ENCODE data around the gene SERGEF. TPM values are rescaled to one million over a fixed set of nuclear protein-coding genes. Genes with fewer than 3 reads are reported as not detected.

Gene SERGEF
- total and polyA plus RNA-seq, 4 donors, result 43.1 to 137 (median 72.8) TPM

DNA sequence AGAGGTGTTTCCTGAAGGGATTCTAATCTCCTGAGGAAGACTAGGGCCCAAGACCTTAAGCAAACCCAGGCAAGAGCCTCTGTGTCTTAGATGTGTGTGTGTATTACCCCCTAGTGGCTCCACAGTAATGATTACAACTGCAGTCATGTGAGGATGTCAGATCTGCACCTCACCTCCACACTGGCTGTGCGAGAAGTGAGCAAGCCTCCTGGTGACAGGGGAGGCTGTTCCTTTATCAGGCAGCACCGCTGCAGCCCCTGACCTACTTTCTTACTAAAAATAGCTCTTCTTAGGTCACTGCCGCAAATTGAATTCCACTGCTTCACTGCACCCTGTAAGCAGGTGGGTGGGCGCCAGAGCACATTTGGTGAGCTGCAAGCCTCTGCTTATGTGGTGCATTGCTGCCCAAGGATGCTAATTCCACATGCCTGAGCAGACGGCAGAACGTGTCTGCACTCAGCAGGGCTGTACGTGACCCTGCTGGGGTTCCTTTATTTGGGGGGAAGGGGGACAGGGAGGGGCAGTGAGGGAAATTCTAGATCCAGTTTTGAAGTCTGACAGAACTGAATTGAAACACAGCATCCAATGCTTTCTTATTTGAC, 165.9 kb downstream of the SERGEF start:
- 54 to 63% methylated on average over 7 of the region's 7 CpGs for WGBS, 2 donors
- Histone ChIP-seq H3K9me3 (ENCODE audit: control insufficient read depth, low read length) (no peaks in the 10 kb centered on the region), H3K4me3 (ENCODE audit: low read length in 2 of 2) (no peak overlapping the region), H3K27me3 (ENCODE audit: control insufficient read depth in 1 of 2, insufficient read depth in 2 of 2, low read length in 1 of 2) (no peaks in the 10 kb centered on the region), H3K4me1 (ENCODE audit: control insufficient read depth in 1 of 2, insufficient read depth in 2 of 2, low read length in 2 of 2) (no peaks in the 10 kb centered on the region), H3K36me3 (ENCODE audit: control insufficient read depth in 1 of 2, insufficient read depth in 2 of 2, low read length in 1 of 2) (peaks cover 0 to 4% of the 10 kb centered on the region in 2 donors), H3K27ac (ENCODE audit: low read depth in 1 of 2, low read length in 2 of 2) (no peak overlapping the region)
- ATAC-seq (ENCODE audit: low FRiP score), result no peak
- intact Hi-C loops (cut with DNase I), result loop anchor here in 1 of 2 donors (10.0 kb wide), 1 partner anchor 72 kb away; no protein-coding TSS in a partner anchor
- DNase-seq, result no peak

DNA sequence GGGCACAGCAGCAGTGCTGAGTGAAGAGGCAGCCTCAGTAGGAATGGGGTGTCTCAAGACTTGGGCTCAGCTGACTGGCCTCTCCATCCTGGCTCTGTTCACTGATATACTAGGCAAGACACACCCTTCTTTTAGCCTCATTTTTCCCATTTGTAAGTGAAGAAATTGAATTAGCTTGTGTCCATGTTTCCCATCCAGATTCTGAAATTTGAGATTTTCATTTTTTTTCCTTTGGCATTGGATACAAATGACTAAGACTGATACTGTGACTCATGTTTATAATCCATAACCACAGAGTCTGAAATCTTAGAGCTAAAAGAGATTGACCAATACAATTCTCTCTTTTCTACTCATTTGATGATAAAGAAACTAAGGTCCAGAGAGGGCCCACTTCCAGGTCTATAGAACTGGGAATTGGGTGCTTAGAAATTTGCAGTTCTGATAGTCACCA, 167.4 kb downstream of the SERGEF start:
- Histone ChIP-seq H3K36me3 (ENCODE audit: control insufficient read depth in 1 of 2, insufficient read depth in 2 of 2, low read length in 1 of 2) (peaks cover 0 to 4% of the 10 kb centered on the region in 2 donors), H3K4me3 (ENCODE audit: low read length in 2 of 2) (no peak overlapping the region), H3K4me1 (ENCODE audit: control insufficient read depth in 1 of 2, insufficient read depth in 2 of 2, low read length in 2 of 2) (no peaks in the 10 kb centered on the region), H3K27ac (ENCODE audit: low read depth in 1 of 2, low read length in 2 of 2) (no peak overlapping the region), H3K27me3 (ENCODE audit: control insufficient read depth in 1 of 2, insufficient read depth in 2 of 2, low read length in 1 of 2) (no peaks in the 10 kb centered on the region), H3K9me3 (ENCODE audit: control insufficient read depth, low read length) (no peaks in the 10 kb centered on the region)
- intact Hi-C loops (cut with DNase I), result loop anchor here in 1 of 2 donors (10.0 kb wide), 1 partner anchor 71 kb away; no protein-coding TSS in a partner anchor
- DNase-seq, result no peak
- ATAC-seq (ENCODE audit: low FRiP score), result peak; percentile 73

DNA sequence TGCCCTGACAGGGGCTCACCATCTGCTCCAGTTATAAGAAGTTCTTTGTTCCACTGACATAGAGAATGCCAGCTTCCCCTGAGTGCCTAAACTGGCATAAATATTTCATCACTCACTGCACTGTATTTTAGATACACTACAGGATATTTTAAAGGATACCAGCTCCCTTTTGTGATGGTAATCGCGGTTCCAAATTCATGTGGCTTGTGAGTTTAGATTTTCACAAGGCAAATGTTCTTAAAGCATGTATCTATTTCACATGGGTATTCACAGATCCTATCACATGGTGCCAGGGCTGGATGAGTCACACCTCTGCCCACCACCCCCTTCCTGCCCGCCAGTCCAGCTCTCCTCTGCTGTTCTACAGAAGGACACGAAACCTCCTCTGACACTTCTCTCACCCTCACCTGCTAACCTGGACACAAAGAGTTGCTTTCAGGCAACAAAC, 172.7 kb downstream of the SERGEF start:
- DNase-seq, result no peak
- Histone ChIP-seq H3K27ac (ENCODE audit: low read depth in 1 of 2, low read length in 2 of 2) (no peak overlapping the region), H3K4me3 (ENCODE audit: low read length in 2 of 2) (no peak overlapping the region), H3K9me3 (ENCODE audit: control insufficient read depth, low read length) (no peaks in the 10 kb centered on the region), H3K36me3 (ENCODE audit: control insufficient read depth in 1 of 2, insufficient read depth in 2 of 2, low read length in 1 of 2) (peaks cover 0 to 4% of the 10 kb centered on the region in 2 donors), H3K4me1 (ENCODE audit: control insufficient read depth in 1 of 2, insufficient read depth in 2 of 2, low read length in 2 of 2) (no peaks in the 10 kb centered on the region), H3K27me3 (ENCODE audit: control insufficient read depth in 1 of 2, insufficient read depth in 2 of 2, low read length in 1 of 2) (no peaks in the 10 kb centered on the region)
- ATAC-seq (ENCODE audit: low FRiP score), result no peak
- intact Hi-C loops (cut with DNase I), result loop anchor here in 1 of 2 donors (10.0 kb wide), 1 partner anchor 65 kb away; no protein-coding TSS in a partner anchor
- 87 to 89% methylated on average over 4 of the region's 4 CpGs for WGBS, 2 donors

DNA sequence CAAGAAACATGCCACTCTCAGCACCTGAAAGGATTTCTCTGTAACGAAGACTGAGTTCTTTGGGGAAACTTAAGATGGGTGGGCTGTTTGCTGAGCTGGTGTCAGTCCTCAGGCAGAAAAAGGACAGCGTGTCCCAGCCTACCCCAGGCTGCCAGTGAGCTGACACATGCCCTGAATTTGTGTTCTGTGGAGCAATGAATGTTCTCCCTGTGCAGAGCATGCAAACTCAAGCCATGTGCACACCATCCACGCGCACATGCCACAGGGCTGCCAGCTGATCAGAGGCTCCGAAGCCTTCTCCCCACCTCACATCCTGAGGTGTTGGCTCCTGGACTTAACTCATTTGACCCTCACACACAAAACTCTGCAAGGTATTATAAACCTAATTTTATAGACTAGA, 173.4 kb downstream of the SERGEF start:
- Histone ChIP-seq H3K27me3 (ENCODE audit: control insufficient read depth in 1 of 2, insufficient read depth in 2 of 2, low read length in 1 of 2) (no peaks in the 10 kb centered on the region), H3K9me3 (ENCODE audit: control insufficient read depth, low read length) (no peaks in the 10 kb centered on the region), H3K27ac (ENCODE audit: low read depth in 1 of 2, low read length in 2 of 2) (no peak overlapping the region), H3K36me3 (ENCODE audit: control insufficient read depth in 1 of 2, insufficient read depth in 2 of 2, low read length in 1 of 2) (peaks cover 0 to under 1% of the 10 kb centered on the region in 2 donors), H3K4me1 (ENCODE audit: control insufficient read depth in 1 of 2, insufficient read depth in 2 of 2, low read length in 2 of 2) (no peaks in the 10 kb centered on the region), H3K4me3 (ENCODE audit: low read length in 2 of 2) (no peak overlapping the region)
- intact Hi-C loops (cut with DNase I), result no loop called here
- 68 to 80% methylated on average over 5 of the region's 5 CpGs for WGBS, 2 donors
- no peak for ATAC-seq (ENCODE audit: low FRiP score)
- DNase-seq, result no peak

DNA sequence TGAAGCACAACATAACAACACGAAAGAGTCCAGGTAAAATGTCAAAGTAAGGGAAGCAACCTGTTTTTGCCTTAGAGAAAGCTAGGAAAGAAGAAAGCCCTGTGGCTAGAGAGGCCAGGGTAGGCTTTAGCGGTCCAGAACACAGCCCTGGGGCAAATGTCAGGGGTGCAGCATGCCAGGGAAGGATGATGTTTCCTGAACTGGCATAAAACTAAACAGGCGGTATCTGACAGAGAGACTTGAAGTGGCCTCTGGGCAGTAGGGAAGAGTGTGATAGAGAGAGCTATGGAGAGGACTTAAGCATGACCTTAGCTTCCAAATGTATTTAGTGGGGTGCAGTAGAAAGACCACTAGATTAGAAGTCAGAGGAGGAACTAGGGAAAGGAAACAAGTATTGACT, 174.7 kb downstream of the SERGEF start:
- Histone ChIP-seq H3K36me3 (ENCODE audit: control insufficient read depth in 1 of 2, insufficient read depth in 2 of 2, low read length in 1 of 2) (no peaks in the 10 kb centered on the region), H3K27ac (ENCODE audit: low read depth in 1 of 2, low read length in 2 of 2) (no peak overlapping the region), H3K9me3 (ENCODE audit: control insufficient read depth, low read length) (no peaks in the 10 kb centered on the region), H3K27me3 (ENCODE audit: control insufficient read depth in 1 of 2, insufficient read depth in 2 of 2, low read length in 1 of 2) (no peaks in the 10 kb centered on the region), H3K4me3 (ENCODE audit: low read length in 2 of 2) (no peak overlapping the region), H3K4me1 (ENCODE audit: control insufficient read depth in 1 of 2, insufficient read depth in 2 of 2, low read length in 2 of 2) (no peaks in the 10 kb centered on the region)
- DNase-seq (no peak), ATAC-seq (ENCODE audit: low FRiP score) (no peak)
- intact Hi-C loops (cut with DNase I), result no loop called here
- 95 to 97% methylated on average over 3 of the region's 3 CpGs for WGBS, 2 donors

DNA sequence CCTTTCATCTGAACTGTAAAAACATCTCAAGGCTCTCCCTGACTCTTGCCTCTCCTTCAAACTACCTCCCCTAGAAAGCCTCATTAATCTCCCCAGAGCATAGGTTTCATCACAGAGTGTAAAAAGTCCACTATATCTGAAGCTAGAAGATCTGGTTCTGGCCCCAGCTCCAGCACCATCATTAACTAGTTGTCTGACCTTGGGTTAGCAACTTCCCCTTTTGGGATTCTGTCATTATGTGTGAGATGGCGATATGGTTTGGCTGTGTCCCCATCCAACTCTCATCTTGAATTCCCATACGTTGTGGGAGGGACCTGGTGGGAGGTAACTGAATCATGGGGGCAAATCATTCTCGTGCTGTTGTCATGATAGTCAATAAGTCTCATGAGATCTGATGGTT, 181.0 kb downstream of the SERGEF start:
- Histone ChIP-seq H3K27ac (ENCODE audit: low read depth in 1 of 2, low read length in 2 of 2) (no peak overlapping the region), H3K36me3 (ENCODE audit: control insufficient read depth in 1 of 2, insufficient read depth in 2 of 2, low read length in 1 of 2) (no peaks in the 10 kb centered on the region), H3K27me3 (ENCODE audit: control insufficient read depth in 1 of 2, insufficient read depth in 2 of 2, low read length in 1 of 2) (no peaks in the 10 kb centered on the region), H3K4me3 (ENCODE audit: low read length in 2 of 2) (no peak overlapping the region), H3K9me3 (ENCODE audit: control insufficient read depth, low read length) (no peaks in the 10 kb centered on the region), H3K4me1 (ENCODE audit: control insufficient read depth in 1 of 2, insufficient read depth in 2 of 2, low read length in 2 of 2) (peaks cover 0 to 3% of the 10 kb centered on the region in 2 donors)
- DNase-seq (no peak), ATAC-seq (ENCODE audit: low FRiP score) (no peak)
- WGBS, 2 donors, result 96% methylated on average over 3 of the region's 3 CpGs
- intact Hi-C loops (cut with DNase I), result no loop called here

DNA sequence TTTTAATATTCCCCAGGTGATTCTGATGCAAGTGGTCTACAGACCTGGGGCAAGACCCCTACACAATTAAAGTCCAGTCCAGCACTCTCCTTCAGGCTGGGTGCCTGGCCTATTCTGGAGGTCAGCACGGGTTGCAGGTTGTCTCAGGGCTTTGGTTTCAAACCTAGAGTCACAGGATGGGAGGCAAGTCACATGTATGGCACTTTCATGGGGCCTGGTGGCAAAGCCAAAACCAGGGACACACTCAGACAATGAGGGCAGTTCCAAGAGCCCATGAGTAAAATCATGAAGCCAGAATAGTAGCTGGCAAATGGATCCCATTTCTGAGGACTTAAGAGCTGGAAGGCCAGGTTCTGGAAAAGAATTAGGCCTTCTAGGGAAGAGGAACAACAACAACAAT, 181.6 kb downstream of the SERGEF start:
- Histone ChIP-seq H3K4me3 (ENCODE audit: low read length in 2 of 2) (no peak overlapping the region), H3K9me3 (ENCODE audit: control insufficient read depth, low read length) (no peaks in the 10 kb centered on the region), H3K27ac (ENCODE audit: low read depth in 1 of 2, low read length in 2 of 2) (no peak overlapping the region), H3K36me3 (ENCODE audit: control insufficient read depth in 1 of 2, insufficient read depth in 2 of 2, low read length in 1 of 2) (no peaks in the 10 kb centered on the region), H3K27me3 (ENCODE audit: control insufficient read depth in 1 of 2, insufficient read depth in 2 of 2, low read length in 1 of 2) (no peaks in the 10 kb centered on the region), H3K4me1 (ENCODE audit: control insufficient read depth in 1 of 2, insufficient read depth in 2 of 2, low read length in 2 of 2) (peaks cover 0 to 3% of the 10 kb centered on the region in 2 donors)
- intact Hi-C loops (cut with DNase I), result no loop called here
- ATAC-seq (ENCODE audit: low FRiP score) (no peak), DNase-seq (no peak)
- WGBS, 2 donors, result 96% methylated on average over 1 of the region's 1 CpG

DNA sequence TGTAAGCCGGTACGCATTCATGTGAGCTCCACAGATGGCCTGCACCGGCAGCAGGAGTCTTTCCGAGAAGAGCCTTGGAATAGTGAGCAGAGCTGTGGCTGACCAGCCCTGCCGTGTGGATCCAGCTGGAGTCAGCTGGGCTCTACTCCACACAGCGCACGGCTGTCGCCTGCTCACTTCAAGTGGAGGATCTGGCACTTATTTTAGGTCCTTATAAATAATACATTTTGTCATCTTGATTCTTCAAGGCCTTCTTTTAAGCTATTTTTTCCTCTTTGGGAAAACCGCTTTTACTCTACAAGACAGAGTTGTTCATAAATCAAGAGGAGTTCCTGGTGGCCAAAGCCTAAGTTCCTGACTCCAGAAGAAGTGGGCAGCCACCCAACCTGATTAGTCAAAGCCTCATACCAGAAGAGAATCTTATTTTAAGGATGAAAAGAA, 184.5 kb downstream of the SERGEF start:
- Histone ChIP-seq H3K27ac (ENCODE audit: low read depth in 1 of 2, low read length in 2 of 2) (no peak overlapping the region), H3K4me3 (ENCODE audit: low read length in 2 of 2) (no peak overlapping the region), H3K36me3 (ENCODE audit: control insufficient read depth in 1 of 2, insufficient read depth in 2 of 2, low read length in 1 of 2) (no peaks in the 10 kb centered on the region), H3K9me3 (ENCODE audit: control insufficient read depth, low read length) (no peaks in the 10 kb centered on the region), H3K27me3 (ENCODE audit: control insufficient read depth in 1 of 2, insufficient read depth in 2 of 2, low read length in 1 of 2) (no peaks in the 10 kb centered on the region), H3K4me1 (ENCODE audit: control insufficient read depth in 1 of 2, insufficient read depth in 2 of 2, low read length in 2 of 2) (peaks cover 0 to 3% of the 10 kb centered on the region in 2 donors)
- intact Hi-C loops (cut with DNase I), result loop anchor here in 1 of 2 donors (5.0 kb wide), 1 partner anchor 96 kb away; the partner anchor contains the start of gene KCNC1
- 5 to 16% methylated on average over 9 of the region's 9 CpGs for WGBS, 2 donors
- ATAC-seq (ENCODE audit: low FRiP score) (peak; percentile 91), DNase-seq (peak; percentile 81 to 84)

DNA sequence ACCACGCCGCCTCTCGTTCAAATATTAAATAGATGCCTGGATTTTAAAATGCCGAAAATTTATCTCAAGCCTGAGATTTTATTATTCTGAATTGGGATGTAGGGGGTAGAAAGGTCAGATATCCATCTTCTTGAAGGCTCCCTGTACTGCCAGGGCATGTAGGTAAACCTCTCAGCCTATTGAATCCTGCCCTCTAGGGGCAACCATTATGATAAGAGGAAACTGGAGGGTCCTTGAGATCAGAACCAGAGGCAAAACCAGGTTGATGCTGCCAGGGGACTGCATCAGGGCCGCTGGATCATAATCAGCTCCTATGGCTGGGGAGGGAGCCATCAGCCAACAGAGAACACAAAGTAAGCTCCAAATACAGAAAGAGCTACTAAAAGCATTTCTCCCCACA, 185.8 kb downstream of the SERGEF start:
- WGBS, 2 donors, result 97% methylated on average over 5 of the region's 5 CpGs
- no peaks in the 10 kb centered on the region for H3K27me3 ChIP-seq (ENCODE audit: control insufficient read depth in 1 of 2, insufficient read depth in 2 of 2, low read length in 1 of 2)
- ATAC-seq (ENCODE audit: low FRiP score) (no peak), DNase-seq (no peak)
- H3K4me3 ChIP-seq (ENCODE audit: low read length in 2 of 2), result no peak overlapping the region
- no peak overlapping the region for H3K27ac ChIP-seq (ENCODE audit: low read depth in 1 of 2, low read length in 2 of 2)
- intact Hi-C loops (cut with DNase I), result loop anchor here in 1 of 2 donors (5.0 kb wide), 1 partner anchor 95 kb away; the partner anchor contains the start of gene KCNC1
- no peaks in the 10 kb centered on the region for H3K9me3 ChIP-seq (ENCODE audit: control insufficient read depth, low read length)
- no peaks in the 10 kb centered on the region for H3K36me3 ChIP-seq (ENCODE audit: control insufficient read depth in 1 of 2, insufficient read depth in 2 of 2, low read length in 1 of 2)
- peaks cover 3 to 4% of the 10 kb centered on the region in 2 donors for H3K4me1 ChIP-seq (ENCODE audit: control insufficient read depth in 1 of 2, insufficient read depth in 2 of 2, low read length in 2 of 2)
